Measurements from ENCODE around the gene DNAH14. TPM values are rescaled to one million over a fixed set of nuclear protein-coding genes. Genes with fewer than 3 reads are reported as not detected.

DNAH14 gene
- total RNA-seq, 2 experiments from 2014 or later, result 0.27 to 0.34 TPM

GRCh38 chr1:225422795-225423517, 493.5 kb downstream of the DNAH14 start:
- ATAC-seq (ENCODE audit: poor library complexity), result no peak
- no peaks in the 10 kb centered on the region for H3K27me3 ChIP-seq (ENCODE audit: control insufficient read depth in 1 of 2, insufficient read depth in 2 of 2, low read length in 2 of 2)
- Mint-ChIP-seq H3K4me3 (no peak overlapping the region), H3K27ac (no peak overlapping the region), H3K4me1 (ENCODE audit: low read depth) (peaks cover 65% of the 10 kb centered on the region), H3K27me3 (no peaks in the 10 kb centered on the region), H3K36me3 (ENCODE audit: low read depth) (peaks cover 68% of the 10 kb centered on the region), H3K9me3 (no peaks in the 10 kb centered on the region)
- H3K9me3 ChIP-seq (ENCODE audit: control insufficient read depth in 1 of 2, insufficient read depth in 1 of 2, low read length in 2 of 2), result no peaks in the 10 kb centered on the region
- H3K27ac ChIP-seq (ENCODE audit: low read depth in 1 of 2, low read length in 2 of 2), result no peak overlapping the region
- DNase-seq, result no peak
- H3K4me1 ChIP-seq (ENCODE audit: insufficient read depth, low read length), result peaks cover 32% of the 10 kb centered on the region
- intact Hi-C loops (cut with DNase I, micrococcal nuclease), result loop anchor here (10.0 kb wide), 2 partner anchors 798 to 1578 kb away; partner anchors contain the start of gene TP53BP2 (in 1 of the 2)
- peaks cover 51% of the 10 kb centered on the region for H3K36me3 ChIP-seq (ENCODE audit: insufficient read depth, low read length)
- H3K4me3 ChIP-seq (ENCODE audit: low read length), result no peak overlapping the region
- CTCF ChIA-PET, result no interaction called here
- TF ChIP-seq CTCF (IDR thresholded peaks at IDR 0.05), result no peak
- POLR2A ChIA-PET, result interaction anchor here (0.9 to 8.1 kb wide), 3 partner anchors 21 to 45 kb away, joined by 3 to 280 read pairs (median 125); no protein-coding TSS in a partner anchor

DNA sequence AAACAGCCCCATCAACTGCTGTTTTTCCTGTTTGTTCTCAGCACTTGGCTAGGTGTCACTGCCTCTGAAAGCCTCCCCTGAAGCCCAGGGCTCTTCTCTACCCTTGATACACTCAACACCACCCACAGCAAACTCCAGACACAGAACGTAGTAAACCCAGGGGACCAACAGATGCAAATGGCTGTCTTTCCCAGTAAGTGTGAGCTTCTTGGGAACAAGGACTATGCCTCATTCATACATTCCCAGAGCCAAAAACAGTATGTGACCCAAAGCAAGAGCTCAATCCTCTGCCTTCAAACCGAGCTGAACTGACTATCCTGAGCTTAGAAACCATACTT, 494.0 kb downstream of the DNAH14 start:
- Mint-ChIP-seq H3K4me3 (peak overlapping the region; percentile 50), H3K9me3 (no peaks in the 10 kb centered on the region), H3K27ac (no peak overlapping the region), H3K4me1 (ENCODE audit: low read depth) (peaks cover 64% of the 10 kb centered on the region), H3K36me3 (ENCODE audit: low read depth) (peaks cover 67% of the 10 kb centered on the region), H3K27me3 (no peaks in the 10 kb centered on the region)
- TF ChIP-seq CTCF (IDR thresholded peaks at IDR 0.05), result no peak
- H3K27me3 ChIP-seq (ENCODE audit: control insufficient read depth in 1 of 2, insufficient read depth in 2 of 2, low read length in 2 of 2), result no peaks in the 10 kb centered on the region
- DNase-seq (no peak), ATAC-seq (ENCODE audit: poor library complexity) (no peak)
- peaks cover 32% of the 10 kb centered on the region for H3K4me1 ChIP-seq (ENCODE audit: insufficient read depth, low read length)
- no peak overlapping the region for H3K4me3 ChIP-seq (ENCODE audit: low read length)
- H3K9me3 ChIP-seq (ENCODE audit: control insufficient read depth in 1 of 2, insufficient read depth in 1 of 2, low read length in 2 of 2), result no peaks in the 10 kb centered on the region
- intact Hi-C loops (cut with DNase I, micrococcal nuclease), result loop anchor here (10.0 kb wide), 2 partner anchors 799 to 1579 kb away; partner anchors contain the start of gene TP53BP2 (in 1 of the 2)
- ChIA-PET CTCF (no interaction called here), POLR2A (interaction anchor here (7.1 to 8.1 kb wide), 2 partner anchors 21 to 45 kb away, joined by 125 to 280 read pairs; no protein-coding TSS in a partner anchor)
- H3K27ac ChIP-seq (ENCODE audit: low read depth in 1 of 2, low read length in 2 of 2), result no peak overlapping the region
- peaks cover 46% of the 10 kb centered on the region for H3K36me3 ChIP-seq (ENCODE audit: insufficient read depth, low read length)

DNA sequence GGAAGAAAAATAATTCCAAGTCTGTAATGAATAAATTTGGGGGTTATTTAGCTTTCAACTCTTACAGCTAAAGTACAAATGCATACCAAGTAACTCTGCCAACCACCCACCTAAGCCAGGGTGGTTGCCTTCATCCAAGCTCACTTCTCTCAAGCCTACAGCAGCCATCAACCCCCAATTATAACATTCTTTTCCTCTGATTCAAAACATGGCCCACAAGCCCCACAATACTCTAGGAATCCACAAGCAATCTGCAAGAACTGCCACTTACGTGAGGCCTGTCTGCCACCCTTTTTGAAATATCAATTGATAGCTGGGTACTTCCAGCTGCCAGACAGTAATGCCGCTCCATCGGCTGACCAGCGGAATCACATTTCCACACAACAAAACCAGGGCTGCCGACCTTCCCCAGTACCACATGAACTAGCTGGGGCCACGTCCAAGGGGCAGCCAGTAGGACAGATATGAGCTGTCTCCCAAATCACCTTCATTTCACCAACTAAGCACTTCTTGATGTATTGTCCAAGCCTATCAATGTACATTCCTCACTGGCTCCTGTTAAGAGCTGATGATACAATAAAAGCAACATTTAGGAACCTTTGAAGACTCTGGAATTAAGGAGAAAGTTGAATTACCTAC, 495.2 kb downstream of the DNAH14 start:
- H3K27me3 ChIP-seq (ENCODE audit: control insufficient read depth in 1 of 2, insufficient read depth in 2 of 2, low read length in 2 of 2), result no peaks in the 10 kb centered on the region
- no peak for TF ChIP-seq CTCF (IDR thresholded peaks at IDR 0.05)
- Mint-ChIP-seq H3K4me1 (ENCODE audit: low read depth) (peaks cover 66% of the 10 kb centered on the region), H3K4me3 (peak overlapping the region; percentile 79), H3K9me3 (no peaks in the 10 kb centered on the region), H3K27ac (peak overlapping the region; percentile 65), H3K36me3 (ENCODE audit: low read depth) (peaks cover 63% of the 10 kb centered on the region), H3K27me3 (no peaks in the 10 kb centered on the region)
- H3K4me1 ChIP-seq (ENCODE audit: insufficient read depth, low read length), result peaks cover 34% of the 10 kb centered on the region
- DNase-seq (no peak), ATAC-seq (ENCODE audit: poor library complexity) (no peak)
- no peak overlapping the region for H3K27ac ChIP-seq (ENCODE audit: low read depth in 1 of 2, low read length in 2 of 2)
- H3K9me3 ChIP-seq (ENCODE audit: control insufficient read depth in 1 of 2, insufficient read depth in 1 of 2, low read length in 2 of 2), result no peaks in the 10 kb centered on the region
- ChIA-PET POLR2A (interaction anchor here (1.3 to 8.1 kb wide), 4 partner anchors 10 to 638 kb away, joined by 5 to 280 read pairs (median 67); partner anchors contain the start of gene H3-3A), CTCF (interaction anchor here (1.0 to 1.2 kb wide), 2 partner anchors 20 to 50 kb away, joined by 3 read pairs; no protein-coding TSS in a partner anchor)
- H3K4me3 ChIP-seq (ENCODE audit: low read length), result no peak overlapping the region
- H3K36me3 ChIP-seq (ENCODE audit: insufficient read depth, low read length), result peaks cover 34% of the 10 kb centered on the region
- intact Hi-C loops (cut with DNase I, micrococcal nuclease), result loop anchor here (5.0 to 10.0 kb wide), 7 partner anchors 353 to 1580 kb away; partner anchors contain the start of genes FBXO28 (in 1 of the 2), H3-3A (in 1 of the 2), PYCR2 (in 1 of the 2) and SDE2 (in 1 of the 2)

Data from CD4-positive, alpha-beta T cell (primary cell).